Esophagus muscularis mucosa (tissue), 3 donors: Measurements from ENCODE around the gene SETD5.

Experiments
- CTCF ChIP-seq, 3 experiments: fragments of 200-600 bp in 2 of 3; fragments of 450-650 bp in 1 of 3; sonication (generic) in 2 of 3; IDR thresholded peaks; one replicate each; pipeline ENCODE4 v1.5.1; 2017 to 2019; ENCODE audit warnings: antibody characterized with exemption in 3 of 3, mild to moderate bottlenecking in 2 of 3, moderate library complexity in 1 of 3
- POLR2A ChIP-seq: fragments of 450-650 bp; IDR thresholded peaks from one replicate; pipeline ENCODE4 v1.6.1; 2017; ENCODE audit warnings: antibody characterized with exemption, moderate library complexity, mild to moderate bottlenecking, low read depth

GRCh38 chr3:9467451-9467850 lies 70.0 kb downstream of the SETD5 start:
- TF ChIP-seq CTCF (IDR thresholded peaks at IDR 0.05) (no peak), POLR2A (no peak)
